GDM1 (cell line): ENCODE data around the gene DNAJB6.

Experiments
- DNase-seq: peaks from one replicate; lab custom pipeline; 2025; lab: John Stamatoyannopoulos, UW

DNAJB6 gene

DNA sequence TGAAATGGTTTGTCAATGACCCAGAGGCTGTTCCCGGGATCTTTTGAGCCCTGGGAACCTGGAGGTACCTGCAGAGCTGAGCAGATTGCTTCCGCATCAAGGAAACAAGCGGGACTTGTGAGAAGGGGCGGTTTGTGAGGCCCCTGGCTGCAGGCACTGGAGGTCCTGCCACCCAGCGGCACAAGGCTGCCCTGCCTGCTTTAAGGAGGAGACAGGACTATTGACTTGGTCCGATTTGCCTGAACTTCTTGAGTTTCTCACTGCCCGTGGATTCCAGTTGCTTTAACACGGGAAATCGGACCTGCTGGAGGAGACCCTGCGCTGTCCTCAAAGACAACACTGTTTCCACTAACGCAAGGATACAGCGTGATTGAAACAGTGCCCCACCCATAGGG is 130.1 kb downstream of the DNAJB6 start:
- DNase-seq: no peak
